Caki2 (cell line): Measurements from ENCODE around the gene LRRC73. TPM values are rescaled to one million over a fixed set of nuclear protein-coding genes. Genes with fewer than 3 reads are reported as not detected.
A peak's percentile ranks its signal among the peaks of the same experiment; 100 is the strongest.
"Not testable (repeated sequence)": the region's sequence is repeated elsewhere in the genome, so short reads cannot be mapped to it uniquely, and the experiment has no call there.

Experiments
- DNase-seq: peaks from one replicate; pipeline ENCODE4 v3.0.0-alpha.2; 2015; ENCODE audit warnings: low read depth
- in situ Hi-C: cut with HindIII; loops from 2 replicates; pipeline ENCODE4 v1.10.0; 2016; ENCODE audit warnings: low sequenced_read_pairs, low pct_unique_long_range_greater_than_20kb, mixed read lengths
- total RNA-seq: library from RNA; depleted of rRNA; stranded (reverse); fragments of >200 nt; shearing (Covaris generic); gene quantifications from 2 replicates; pipeline ENCODE4 v1.2.3, GENCODE V29; 2014; ENCODE audit warnings: low replicate concordance

Gene LRRC73
- total RNA-seq, 1 experiment from 2014 or later, result 0.20 TPM

GRCh38 chr6:43516367-43516696 lies 6.2 kb upstream of the LRRC73 start:
- in situ Hi-C loops, result no loop called here
- DNase-seq, result no peak

- no peak for DNase-seq
- in situ Hi-C loops, result no loop called here
Observed at GRCh38 chr6:43515808-43516207, 5.7 kb upstream of the LRRC73 start.

- DNase-seq, result no peak
- in situ Hi-C loops, result no loop called here
Observed at GRCh38 chr6:43511824-43512415, 1.8 kb upstream of the LRRC73 start.

GRCh38 chr6:43510827-43511163 lies 649 bp upstream of the LRRC73 start:
- no peak for DNase-seq
- in situ Hi-C loops, result no loop called here

- DNase-seq, result no peak
- in situ Hi-C loops, result no loop called here
Observed at GRCh38 chr6:43509142-43509983, 783 bp downstream of the LRRC73 start.

GRCh38 chr6:43508481-43509141 lies 1.5 kb downstream of the LRRC73 start:
- in situ Hi-C loops, result no loop called here
- DNase-seq, result no peak

- in situ Hi-C loops, result no loop called here
- peak; percentile 67 for DNase-seq
Observed at GRCh38 chr6:43506667-43507471, 3.3 kb downstream of the LRRC73 start.

GRCh38 chr6:43506171-43506570 lies 4.0 kb downstream of the LRRC73 start:
- in situ Hi-C loops, result no loop called here
- DNase-seq, result no peak

GRCh38 chr6:43505718-43506117 lies 4.4 kb downstream of the LRRC73 start:
- in situ Hi-C loops, result no loop called here

GRCh38 chr6:43504756-43505593 lies 5.2 kb downstream of the LRRC73 start:
- no peak for DNase-seq
- in situ Hi-C loops, result no loop called here

More at GRCh38 chr6:43505718-43506117, 4.4 kb downstream of the LRRC73 start:
- DNase-seq, result no peak

- in situ Hi-C loops, result no loop called here
- no peak for DNase-seq
Observed at GRCh38 chr6:43503443-43503842, 6.7 kb downstream of the LRRC73 start.

GRCh38 chr6:43502666-43503065 lies 7.5 kb downstream of the LRRC73 start:
- no peak for DNase-seq
- in situ Hi-C loops, result no loop called here

GRCh38 chr6:43500921-43501320 lies 9.2 kb downstream of the LRRC73 start:
- DNase-seq, result no peak
- in situ Hi-C loops, result no loop called here

- DNase-seq, result no peak
- in situ Hi-C loops, result no loop called here
Observed at GRCh38 chr6:43499028-43499815, 10.9 kb downstream of the LRRC73 start.

GRCh38 chr6:43498291-43498690 lies 11.9 kb downstream of the LRRC73 start:
- in situ Hi-C loops, DNase-seq: not testable (repeated sequence)

- DNase-seq, result no peak
- in situ Hi-C loops, result no loop called here
Observed at GRCh38 chr6:43497689-43498088, 12.5 kb downstream of the LRRC73 start.

GRCh38 chr6:43497129-43497396 lies 13.1 kb downstream of the LRRC73 start:
- in situ Hi-C loops, result no loop called here
- no peak for DNase-seq
